ENCODE results near the gene NTRK1. TPM values are rescaled to one million over a fixed set of nuclear protein-coding genes. Genes with fewer than 3 reads are reported as not detected.

Gene NTRK1
- total RNA-seq, 1 donor from 2014 or later = not detected

- no peaks in the 10 kb centered on the region for H3K27me3 Mint-ChIP-seq (ENCODE audit: unreplicated experiment)
- no peak overlapping the region for H3K4me3 Mint-ChIP-seq (ENCODE audit: unreplicated experiment)
- H3K27ac Mint-ChIP-seq (ENCODE audit: unreplicated experiment) = no peak overlapping the region
These were observed 45.7 kb downstream of the NTRK1 start for GRCh38 chr1:156906206-156906906.

GRCh38 chr1:156908541-156908940, 47.9 kb downstream of the NTRK1 start:
- peaks cover 13% of the 10 kb centered on the region for H3K4me1 Mint-ChIP-seq (ENCODE audit: unreplicated experiment)
- DNase-seq (ENCODE audit: extremely low spot score, unreplicated experiment) = no peak
- H3K27me3 Mint-ChIP-seq (ENCODE audit: unreplicated experiment) = no peaks in the 10 kb centered on the region
- TF ChIP-seq, protein P1, sequence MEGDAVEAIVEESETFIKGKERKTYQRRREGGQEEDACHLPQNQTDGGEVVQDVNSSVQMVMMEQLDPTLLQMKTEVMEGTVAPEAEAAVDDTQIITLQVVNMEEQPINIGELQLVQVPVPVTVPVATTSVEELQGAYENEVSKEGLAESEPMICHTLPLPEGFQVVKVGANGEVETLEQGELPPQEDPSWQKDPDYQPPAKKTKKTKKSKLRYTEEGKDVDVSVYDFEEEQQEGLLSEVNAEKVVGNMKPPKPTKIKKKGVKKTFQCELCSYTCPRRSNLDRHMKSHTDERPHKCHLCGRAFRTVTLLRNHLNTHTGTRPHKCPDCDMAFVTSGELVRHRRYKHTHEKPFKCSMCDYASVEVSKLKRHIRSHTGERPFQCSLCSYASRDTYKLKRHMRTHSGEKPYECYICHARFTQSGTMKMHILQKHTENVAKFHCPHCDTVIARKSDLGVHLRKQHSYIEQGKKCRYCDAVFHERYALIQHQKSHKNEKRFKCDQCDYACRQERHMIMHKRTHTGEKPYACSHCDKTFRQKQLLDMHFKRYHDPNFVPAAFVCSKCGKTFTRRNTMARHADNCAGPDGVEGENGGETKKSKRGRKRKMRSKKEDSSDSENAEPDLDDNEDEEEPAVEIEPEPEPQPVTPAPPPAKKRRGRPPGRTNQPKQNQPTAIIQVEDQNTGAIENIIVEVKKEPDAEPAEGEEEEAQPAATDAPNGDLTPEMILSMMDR (IDR thresholded peaks at IDR 0.05) = no peak
- H3K4me3 Mint-ChIP-seq (ENCODE audit: unreplicated experiment) = no peak overlapping the region
- H3K9me3 Mint-ChIP-seq (ENCODE audit: unreplicated experiment) = no peaks in the 10 kb centered on the region
- no peak overlapping the region for H3K27ac Mint-ChIP-seq (ENCODE audit: unreplicated experiment)
- H3K36me3 Mint-ChIP-seq (ENCODE audit: unreplicated experiment) = peaks cover 16% of the 10 kb centered on the region

More at GRCh38 chr1:156906206-156906906, 45.7 kb downstream of the NTRK1 start:
- DNase-seq (ENCODE audit: extremely low spot score, unreplicated experiment) = no peak
- Mint-ChIP-seq H3K9me3 (ENCODE audit: unreplicated experiment) (no peaks in the 10 kb centered on the region), H3K4me1 (ENCODE audit: unreplicated experiment) (peaks cover 34% of the 10 kb centered on the region), H3K36me3 (ENCODE audit: unreplicated experiment) (peaks cover 16% of the 10 kb centered on the region)
- TF ChIP-seq, protein P1 (IDR thresholded peaks at IDR 0.05) = no peak

DNA sequence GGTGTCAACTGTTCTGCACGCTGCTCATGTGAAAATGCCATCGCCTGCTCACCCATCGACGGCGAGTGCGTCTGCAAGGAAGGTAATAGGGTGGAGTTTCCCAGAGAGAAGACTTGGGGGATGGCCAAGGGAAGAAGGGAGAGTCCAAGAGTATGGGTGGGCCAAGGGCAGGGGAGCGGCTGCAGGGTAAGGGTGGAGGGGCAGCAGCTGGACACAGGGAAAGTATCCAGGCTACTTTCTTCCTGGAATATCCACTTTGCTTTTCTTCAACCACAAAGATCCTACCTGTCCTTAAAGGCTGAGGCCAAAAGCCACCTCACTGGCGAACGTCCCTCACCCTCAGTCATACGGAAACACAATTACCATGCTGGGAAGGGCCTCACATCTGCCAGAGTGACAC, 48.3 kb downstream of the NTRK1 start:
- peaks cover 9% of the 10 kb centered on the region for H3K4me1 Mint-ChIP-seq (ENCODE audit: unreplicated experiment)
- no peaks in the 10 kb centered on the region for H3K9me3 Mint-ChIP-seq (ENCODE audit: unreplicated experiment)
- H3K27ac Mint-ChIP-seq (ENCODE audit: unreplicated experiment) = no peak overlapping the region
- H3K36me3 Mint-ChIP-seq (ENCODE audit: unreplicated experiment) = peaks cover 19% of the 10 kb centered on the region
- H3K4me3 Mint-ChIP-seq (ENCODE audit: unreplicated experiment) = no peak overlapping the region
- TF ChIP-seq, protein P1 (IDR thresholded peaks at IDR 0.05) = no peak
- no peak for DNase-seq (ENCODE audit: extremely low spot score, unreplicated experiment)
- H3K27me3 Mint-ChIP-seq (ENCODE audit: unreplicated experiment) = no peaks in the 10 kb centered on the region

DNA sequence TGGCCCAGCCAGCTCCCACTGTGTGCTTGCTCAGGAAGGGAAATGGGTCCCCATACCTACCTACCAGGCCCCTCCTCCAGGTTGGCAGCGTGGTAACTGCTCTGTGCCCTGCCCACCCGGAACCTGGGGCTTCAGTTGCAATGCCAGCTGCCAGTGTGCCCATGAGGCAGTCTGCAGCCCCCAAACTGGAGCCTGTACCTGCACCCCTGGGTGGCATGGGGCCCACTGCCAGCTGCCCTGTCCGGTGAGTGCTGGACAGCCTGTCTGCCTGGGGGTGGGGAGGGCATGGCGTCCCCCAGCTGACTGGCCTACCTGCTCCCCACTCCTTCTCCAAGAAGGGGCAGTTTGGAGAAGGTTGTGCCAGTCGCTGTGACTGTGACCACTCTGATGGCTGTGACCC, 49.0 kb downstream of the NTRK1 start:
- TF ChIP-seq, protein P1 (IDR thresholded peaks at IDR 0.05) = no peak
- Mint-ChIP-seq H3K4me3 (ENCODE audit: unreplicated experiment) (no peak overlapping the region), H3K36me3 (ENCODE audit: unreplicated experiment) (peaks cover 24% of the 10 kb centered on the region)

GRCh38 chr1:156910309-156910782, 49.7 kb downstream of the NTRK1 start:
- H3K9me3 Mint-ChIP-seq (ENCODE audit: unreplicated experiment) = no peaks in the 10 kb centered on the region
- no peak overlapping the region for H3K4me3 Mint-ChIP-seq (ENCODE audit: unreplicated experiment)
- TF ChIP-seq, protein P1 (IDR thresholded peaks at IDR 0.05) = peak; percentile 80
- H3K27ac Mint-ChIP-seq (ENCODE audit: unreplicated experiment) = no peak overlapping the region
- peaks cover 7% of the 10 kb centered on the region for H3K4me1 Mint-ChIP-seq (ENCODE audit: unreplicated experiment)
- DNase-seq (ENCODE audit: extremely low spot score, unreplicated experiment) = no peak
- no peaks in the 10 kb centered on the region for H3K27me3 Mint-ChIP-seq (ENCODE audit: unreplicated experiment)
- peaks cover 30% of the 10 kb centered on the region for H3K36me3 Mint-ChIP-seq (ENCODE audit: unreplicated experiment)

More for the DNA sequence above, 49.0 kb downstream of the NTRK1 start:
- Mint-ChIP-seq H3K9me3 (ENCODE audit: unreplicated experiment) (no peaks in the 10 kb centered on the region), H3K27me3 (ENCODE audit: unreplicated experiment) (no peaks in the 10 kb centered on the region), H3K4me1 (ENCODE audit: unreplicated experiment) (peaks cover 7% of the 10 kb centered on the region), H3K27ac (ENCODE audit: unreplicated experiment) (no peak overlapping the region)
- DNase-seq (ENCODE audit: extremely low spot score, unreplicated experiment) = no peak

Measured in osteocyte (in vitro differentiated cells).